ENCODE data around the gene AHNAK. TPM values are rescaled to one million over a fixed set of nuclear protein-coding genes. Genes with fewer than 3 reads are reported as not detected.

AHNAK gene
- total and polyA plus RNA-seq, 2 of the 8 experiments (the other 6 are each of a cell fraction or from before 2014, with no cell fraction given) = 2.0 to 5.8 TPM

- ChIA-PET POLR2A (ENCODE audit: partially characterized antibody) (interaction anchor here (1.2 kb wide), 1 partner anchor 19 kb away, joined by 4 read pairs; no protein-coding TSS in a partner anchor), CTCF (ENCODE audit: partially characterized antibody) (interaction anchor here (0.6 to 1.9 kb wide), 5 partner anchors 16 to 95 kb away, joined by 3 to 7 read pairs (median 3); no protein-coding TSS in a partner anchor)
- Histone ChIP-seq H3K23ac (ENCODE audit: insufficient read length) (no peak overlapping the region), H2BK120ac (replicated peaks; ENCODE audit: low read depth, low read length) (no peak overlapping the region), H3K9me3 (ENCODE audit: insufficient read depth in 2 of 2, low read depth in 1 of 2, low read length in 1 of 2) (no peaks in the 10 kb centered on the region), H3K14ac (ENCODE audit: insufficient read length) (no peak overlapping the region), H3K9ac (replicated peaks in 1 of 4; ENCODE audit: extremely low read depth in 1 of 4, low read depth in 3 of 4, low read length in 3 of 4) (no peak overlapping the region), H4K20me1 (replicated peaks in 1 of 2; ENCODE audit: control insufficient read depth in 1 of 2, insufficient read depth in 2 of 2, low read length in 2 of 2) (no peaks in the 10 kb centered on the region), H3K23me2 (ENCODE audit: low read depth, low read length) (no peaks in the 10 kb centered on the region), H4K91ac (replicated peaks; ENCODE audit: insufficient read length, low read length) (no peak overlapping the region), H3K18ac (ENCODE audit: extremely low read depth, low read length) (no peak overlapping the region), H3K27ac (ENCODE audit: low read depth, low read length) (no peak overlapping the region), H2BK12ac (ENCODE audit: low read depth, low read length) (no peak overlapping the region), H3K4me1 (replicated peaks in 1 of 4; ENCODE audit: control insufficient read depth in 3 of 4, insufficient read depth in 4 of 4, low read length in 3 of 4) (no peaks in the 10 kb centered on the region), H4K8ac (ENCODE audit: extremely low read depth, insufficient read depth, low read length) (no peak overlapping the region), H2BK5ac (ENCODE audit: low read depth, low read length) (no peak overlapping the region), H2AFZ (ENCODE audit: low read length) (no peak overlapping the region), H3K4me3 (ENCODE audit: extremely low read depth in 1 of 4, insufficient read depth in 2 of 4, low read depth in 3 of 4, low read length in 4 of 4) (no peak overlapping the region), H3K27me3 (replicated peaks in 1 of 4; ENCODE audit: control insufficient read depth in 3 of 4, extremely low read depth in 1 of 4, insufficient read depth in 3 of 4, low read length in 3 of 4) (no peaks in the 10 kb centered on the region; a peak in 1 of 7 replicates), H2BK20ac (ENCODE audit: low read length) (no peak overlapping the region), H3K4me2 (ENCODE audit: insufficient read depth in 1 of 2, low read depth in 2 of 2, low read length in 2 of 2) (no peak overlapping the region), H3K79me2 (ENCODE audit: control insufficient read depth in 1 of 2, insufficient read depth in 2 of 2, low read length in 2 of 2) (no peaks in the 10 kb centered on the region), H2AK5ac (ENCODE audit: low read depth, low read length) (no peak overlapping the region), H4K5ac (ENCODE audit: insufficient read length, low read depth, low read length) (no peak overlapping the region), H3K56ac (replicated peaks; ENCODE audit: insufficient read length, low read depth, low read length) (no peak overlapping the region), H3K79me1 (ENCODE audit: low read depth, low read length) (no peaks in the 10 kb centered on the region), H3K4ac (replicated peaks; ENCODE audit: insufficient read length, low read depth, low read length) (no peak overlapping the region), H2BK15ac (ENCODE audit: low read length) (no peak overlapping the region), H3K36me3 (ENCODE audit: control insufficient read depth in 2 of 4, insufficient read depth in 4 of 4, low read length in 3 of 4) (no peaks in the 10 kb centered on the region)
- WGBS, 2 experiments (ENCODE audit: extremely low coverage in 1 of 2, insufficient coverage in 1 of 2, insufficient read length in 1 of 2, insufficient replicate concordance in 2 of 2, low coverage in 1 of 2, low lambda C conversion rate in 2 of 2, missing lambda C conversion rate in 1 of 2) = 84% methylated on average over 9 of the region's 9 CpGs; no CpG with 5 or more reads in 1 of the 2 experiments
- DNase-seq (ENCODE audit: low read depth in 1 of 2, low spot score in 2 of 2) = no peak
- TF ChIP-seq NANOG (IDR thresholded peaks at IDR 0.05; ENCODE audit: insufficient read depth, low read depth, low read length, poor library complexity, severe bottlenecking) (no peak), RFX5 (IDR thresholded peaks at IDR 0.05; ENCODE audit: borderline replicate concordance, low read depth, low read length) (no peak), JUN (IDR thresholded peaks at IDR 0.05; ENCODE audit: low read depth, low read length) (no peak), HDAC6 (IDR thresholded peaks at IDR 0.05; ENCODE audit: low read depth, low read length) (no peak), SP1 (IDR thresholded peaks at IDR 0.05; ENCODE audit: low read depth, low read length) (no peak), EGR1 (IDR thresholded peaks at IDR 0.05; ENCODE audit: borderline replicate concordance, low read depth, low read length) (no peak), CEBPB (IDR thresholded peaks at IDR 0.05; ENCODE audit: low read depth, low read length) (no peak), TBP (IDR thresholded peaks at IDR 0.05; ENCODE audit: low read depth, low read length) (no peak), KDM4A (IDR thresholded peaks at IDR 0.05; ENCODE audit: low read depth, low read length, severe bottlenecking) (no peak), SAP30 (IDR thresholded peaks at IDR 0.05; ENCODE audit: insufficient read depth, insufficient replicate concordance, low read length) (no peak)
- TF ChIP-seq, protein P1, sequence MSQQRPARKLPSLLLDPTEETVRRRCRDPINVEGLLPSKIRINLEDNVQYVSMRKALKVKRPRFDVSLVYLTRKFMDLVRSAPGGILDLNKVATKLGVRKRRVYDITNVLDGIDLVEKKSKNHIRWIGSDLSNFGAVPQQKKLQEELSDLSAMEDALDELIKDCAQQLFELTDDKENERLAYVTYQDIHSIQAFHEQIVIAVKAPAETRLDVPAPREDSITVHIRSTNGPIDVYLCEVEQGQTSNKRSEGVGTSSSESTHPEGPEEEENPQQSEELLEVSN (IDR thresholded peaks at IDR 0.05) = no peak
- FAIRE-seq = no peak
These were observed 84.1 kb downstream of the AHNAK start for GRCh38 chr11:62462508-62462892.
